Lung (tissue), 12 donors: ENCODE measurements around the gene RIPK3. TPM values are rescaled to one million over a fixed set of nuclear protein-coding genes. Genes with fewer than 3 reads are reported as not detected.
A peak's percentile ranks its signal among the peaks of the same experiment; 100 is the strongest.

Source experiments
- ATAC-seq: fragments of 200-7000 bp; cut with Tn5 transposase; one replicate; pipeline ENCODE4 v1.9.1; 2020; ENCODE audit warnings: moderate number of reproducible peaks; ENCODE audit not compliant: insufficient read depth, low FRiP score
- DNase-seq, 3 donors: peaks; one replicate each; pipeline ENCODE4 v3.0.0-alpha.2; 2013 to 2017
- H3K27ac ChIP-seq, 2 donors: one replicate each; pipeline ENCODE4 v1.5.1; 2013; ENCODE audit warnings: mild to moderate bottlenecking in 2 of 2, moderate library complexity in 2 of 2, control low read depth in 1 of 2, inconsistent platforms in 1 of 2, low read depth in 1 of 2, low read length in 1 of 2
- H3K27me3 ChIP-seq, 3 donors: one replicate each; pipeline ENCODE4 v1.5.1; 2013; ENCODE audit warnings: low read length in 2 of 3; ENCODE audit not compliant: control insufficient read depth in 3 of 3, insufficient read depth in 3 of 3
- H3K36me3 ChIP-seq, 4 donors: one replicate each; pipeline ENCODE4 v1.5.1; 2013; ENCODE audit warnings: low read length in 4 of 4, mild to moderate bottlenecking in 1 of 4, moderate library complexity in 1 of 4; ENCODE audit not compliant: control insufficient read depth in 4 of 4, insufficient read depth in 4 of 4
- H3K4me1 ChIP-seq, 5 donors: one replicate each; pipeline ENCODE4 v1.5.1; 2013; ENCODE audit warnings: low read length in 5 of 5, mild to moderate bottlenecking in 2 of 5, moderate library complexity in 1 of 5; ENCODE audit not compliant: control insufficient read depth in 5 of 5, insufficient read depth in 5 of 5
- H3K4me3 ChIP-seq: one replicate; pipeline ENCODE4 v1.5.1; 2013; ENCODE audit warnings: mild to moderate bottlenecking, control low read depth, moderate library complexity
- H3K9ac ChIP-seq, 2 donors: one replicate each; pipeline ENCODE4 v1.5.1; 2013; ENCODE audit warnings: low read length in 2 of 2, control low read depth in 1 of 2; ENCODE audit not compliant: insufficient read depth in 1 of 2
- H3K9me3 ChIP-seq, 4 donors: one replicate each; pipeline ENCODE4 v1.5.1; 2013; ENCODE audit warnings: low read length in 3 of 4, mild to moderate bottlenecking in 1 of 4, moderate library complexity in 1 of 4; ENCODE audit not compliant: control insufficient read depth in 4 of 4, insufficient read depth in 3 of 4
- CTCF ChIP-seq: IDR thresholded peaks from 2 replicates; pipeline ENCODE4 v1.5.1; 2012; ENCODE audit warnings: mild to moderate bottlenecking; ENCODE audit errors: control extremely low read depth, extremely low read depth
- WGBS, 2 donors: extraction: QIAGEN DNeasy Blood & Tissue Kit; methylation state at CpG; one replicate each; pipeline ENCODE4 v1.1.7; 2013; 5-methylcytosine and 5-hydroxymethylcytosine counted together
- polyA plus RNA-seq, 2 donors: library from polyadenylated mRNA; stranded (reverse); fragments of 200-250 nt; gene quantifications; one replicate each; pipeline ENCODE4 v1.2.1, GENCODE V29; 2013
- total RNA-seq, 2 donors: library from RNA; depleted of rRNA in 1 of 2; stranded (reverse); fragments of >200 nt in 1 of 2; gene quantifications; one replicate each; pipeline ENCODE4 v1.2.1, GENCODE V29; 2014 to 2021
- donor health status: control.
- donor health status: control.
- donor health status: Bipolar disorder and iron deficiency.
- donor health status: healthy.
- donor health status: DM: yes; HTN: yes; CAD: no.

Gene RIPK3
- total and polyA plus RNA-seq, 4 donors: 6.4 to 26.0 (median 18.2) TPM

GRCh38 chr14:24307575-24308341 is 32.0 kb downstream of the RIPK3 start, which contains the start of gene CIDEB:
Gene CIDEB (minus strand): TSS chr14:24307977. CDS start chr14:24307858, 119 bp downstream.
- no peak within 1 kb of the TSS for H3K4me3 ChIP-seq
- TF ChIP-seq CTCF: peak; percentile 77
- peaks cover 11 to 44% (median 38%) of the 10 kb centered on the region in 4 donors for H3K36me3 ChIP-seq
- H3K4me1 ChIP-seq: peaks cover 4 to 24% (median 9%) of the 10 kb centered on the region in 5 donors
- DNase-seq (peak; percentile 56 to 67 (median 58)), ATAC-seq (no peak)
- H3K27me3 ChIP-seq: no peaks in the 10 kb centered on the region
- H3K9me3 ChIP-seq: no peaks in the 10 kb centered on the region
- no peak within 1 kb of the TSS for H3K27ac ChIP-seq
- WGBS, 2 donors: 62 to 64% methylated on average over 6 of the region's 6 CpGs
- no peak within 1 kb of the TSS for H3K9ac ChIP-seq

GRCh38 chr14:24307156-24307574 is 32.6 kb downstream of the RIPK3 start:
- Histone ChIP-seq H3K4me1 (peaks cover 4 to 23% (median 9%) of the 10 kb centered on the region in 5 donors), H3K36me3 (peaks cover 11 to 50% (median 43%) of the 10 kb centered on the region in 4 donors), H3K27ac (no peak overlapping the region), H3K27me3 (no peaks in the 10 kb centered on the region), H3K9me3 (no peaks in the 10 kb centered on the region), H3K4me3 (no peak overlapping the region), H3K9ac (no peak overlapping the region)
- no peak for TF ChIP-seq CTCF
- 85 to 87% methylated on average over 11 of the region's 11 CpGs for WGBS, 2 donors
- ATAC-seq: no peak
- no peak for DNase-seq

- Histone ChIP-seq H3K4me1 (peaks cover 0 to 15% (median 10%) of the 10 kb centered on the region in 5 donors), H3K9ac (no peak overlapping the region), H3K27ac (no peak overlapping the region), H3K36me3 (peaks cover 11 to 56% (median 50%) of the 10 kb centered on the region in 4 donors), H3K4me3 (no peak overlapping the region), H3K27me3 (no peaks in the 10 kb centered on the region), H3K9me3 (no peaks in the 10 kb centered on the region)
- no peak for DNase-seq
- TF ChIP-seq CTCF: no peak
- no peak for ATAC-seq
- 98% methylated on average over 11 of the region's 11 CpGs for WGBS, 2 donors
Observed at GRCh38 chr14:24304019-24304387, 35.8 kb downstream of the RIPK3 start.
